SK-N-SH treated with all-trans-retinoic acid at 6 μM for 48 hours (cell line): Measurements from ENCODE around the gene UBA3.

ENCODE experiments used
- ATAC-seq: fragments of 200-7000 bp; cut with Tn5 transposase; 3 replicates; pipeline ENCODE4 v1.9.1; 2020; ENCODE audit warnings: mild to moderate bottlenecking, moderate library complexity
- ARNTL ChIP-seq: fragments of 450-650 bp; formaldehyde crosslinking; IDR thresholded peaks from 2 replicates; pipeline ENCODE4 v1.5.0; 2020; ENCODE audit warnings: low read depth, mild to moderate bottlenecking, moderate library complexity, borderline replicate concordance
- GLIS3 ChIP-seq: fragments of 250-450 bp; sonication (Bioruptor Pico); IDR thresholded peaks from 2 replicates; pipeline ENCODE4 v1.5.0; 2020; ENCODE audit warnings: mild to moderate bottlenecking, moderate library complexity
- ISL1 ChIP-seq: fragments of 250-450 bp; sonication (Bioruptor Pico); IDR thresholded peaks from 2 replicates; pipeline ENCODE4 v2.1.2; 2022; ENCODE audit warnings: mild to moderate bottlenecking, moderate library complexity
- OSR1 ChIP-seq: fragments of 250-450 bp; sonication (Bioruptor Pico); IDR thresholded peaks from 2 replicates; pipeline ENCODE4 v1.8.0; 2022; ENCODE audit warnings: moderate library complexity, mild to moderate bottlenecking, inconsistent platforms
- SNAI2 ChIP-seq: fragments of 250-450 bp; sonication (Bioruptor Pico); IDR thresholded peaks from 2 replicates; pipeline ENCODE4 v1.5.0; 2020; ENCODE audit warnings: mild to moderate bottlenecking, moderate library complexity
- TCF4 ChIP-seq: fragments of 250-450 bp; sonication (Bioruptor Pico); IDR thresholded peaks from 2 replicates; pipeline ENCODE4 v1.8.0; 2021; ENCODE audit warnings: mild to moderate bottlenecking, moderate library complexity, borderline replicate concordance
- ZFP3 ChIP-seq: fragments of 250-450 bp; sonication (Bioruptor Pico); IDR thresholded peaks from 2 replicates; pipeline ENCODE4 v1.5.0; 2020; ENCODE audit warnings: mild to moderate bottlenecking, moderate library complexity
- ZFP30 ChIP-seq: fragments of 450-650 bp; formaldehyde crosslinking; IDR thresholded peaks from 2 replicates; pipeline ENCODE4 v1.5.0; 2022; ENCODE audit warnings: mild to moderate bottlenecking, moderate library complexity
- ZNF565 ChIP-seq: fragments of 450-650 bp; formaldehyde crosslinking; conservative IDR thresholded peaks from 2 replicates; pipeline ENCODE4 v1.5.0; 2020; ENCODE audit warnings: low read depth, mild to moderate bottlenecking, moderate library complexity
- ZNF70 ChIP-seq: fragments of 450-650 bp; formaldehyde crosslinking; IDR thresholded peaks from 2 replicates; pipeline ENCODE4 v1.5.0; 2020; ENCODE audit warnings: mild to moderate bottlenecking, moderate library complexity
- ZNF8 ChIP-seq: fragments of 450-650 bp; formaldehyde crosslinking; IDR thresholded peaks from 2 replicates; pipeline ENCODE4 v1.5.0; 2020; ENCODE audit warnings: mild to moderate bottlenecking, moderate library complexity
- TF ChIP-seq, protein P1 (sequence below): fragments of 250-450 bp; sonication (Bioruptor Pico); IDR thresholded peaks from 2 replicates; pipeline ENCODE4 v1.5.0; 2020; ENCODE audit warnings: mild to moderate bottlenecking, moderate library complexity
- TF ChIP-seq, protein P2 (sequence below): fragments of 250-450 bp; sonication (Bioruptor Pico); IDR thresholded peaks from 2 replicates; pipeline ENCODE4 v1.8.0; 2020; ENCODE audit warnings: mild to moderate bottlenecking, moderate library complexity, borderline replicate concordance

Gene UBA3

DNA sequence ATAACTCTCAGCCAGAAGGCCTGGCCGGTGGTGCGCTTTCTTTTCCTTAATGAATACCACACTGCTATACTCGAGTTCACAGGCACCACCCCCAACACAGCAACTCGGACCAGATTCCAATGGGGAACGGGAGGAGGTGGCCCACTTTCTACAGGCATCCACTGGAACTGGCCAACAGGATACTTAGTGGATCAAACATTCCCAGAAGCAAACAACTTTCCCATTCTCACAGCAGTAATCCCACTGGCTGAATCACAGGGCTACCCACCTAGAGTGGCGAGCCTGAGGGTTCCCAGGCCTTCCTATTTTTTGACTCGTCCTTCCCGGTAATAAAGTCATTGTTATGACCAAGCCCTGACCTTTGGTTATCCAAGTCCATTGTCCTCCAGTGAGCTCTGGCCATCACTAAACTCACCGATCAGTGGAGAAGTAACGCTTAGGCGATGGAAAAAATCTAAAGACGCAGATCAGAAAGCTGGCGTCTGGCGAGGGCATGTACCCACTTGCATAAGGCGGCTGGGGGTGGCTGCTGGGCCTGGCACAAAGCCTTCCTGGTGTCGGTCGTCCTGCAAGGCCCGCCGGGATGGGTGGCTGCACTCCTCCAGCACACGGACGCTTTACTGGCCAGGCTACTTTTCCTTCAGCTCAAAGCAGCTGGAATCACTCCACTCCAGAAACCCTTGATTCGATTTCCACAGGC is 67.9 kb downstream of the UBA3 start (continued):
- TF ChIP-seq TCF4 (no peak), ZFP3 (CRISPR knock-in tag) (no peak), ZNF70 (CRISPR knock-in tag) (no peak)

- TF ChIP-seq ZFP30 (CRISPR knock-in tag), result no peak
- ATAC-seq, result no peak
Measured at GRCh38 chr3:69011096-69011730, 69.0 kb downstream of the UBA3 start.

DNA sequence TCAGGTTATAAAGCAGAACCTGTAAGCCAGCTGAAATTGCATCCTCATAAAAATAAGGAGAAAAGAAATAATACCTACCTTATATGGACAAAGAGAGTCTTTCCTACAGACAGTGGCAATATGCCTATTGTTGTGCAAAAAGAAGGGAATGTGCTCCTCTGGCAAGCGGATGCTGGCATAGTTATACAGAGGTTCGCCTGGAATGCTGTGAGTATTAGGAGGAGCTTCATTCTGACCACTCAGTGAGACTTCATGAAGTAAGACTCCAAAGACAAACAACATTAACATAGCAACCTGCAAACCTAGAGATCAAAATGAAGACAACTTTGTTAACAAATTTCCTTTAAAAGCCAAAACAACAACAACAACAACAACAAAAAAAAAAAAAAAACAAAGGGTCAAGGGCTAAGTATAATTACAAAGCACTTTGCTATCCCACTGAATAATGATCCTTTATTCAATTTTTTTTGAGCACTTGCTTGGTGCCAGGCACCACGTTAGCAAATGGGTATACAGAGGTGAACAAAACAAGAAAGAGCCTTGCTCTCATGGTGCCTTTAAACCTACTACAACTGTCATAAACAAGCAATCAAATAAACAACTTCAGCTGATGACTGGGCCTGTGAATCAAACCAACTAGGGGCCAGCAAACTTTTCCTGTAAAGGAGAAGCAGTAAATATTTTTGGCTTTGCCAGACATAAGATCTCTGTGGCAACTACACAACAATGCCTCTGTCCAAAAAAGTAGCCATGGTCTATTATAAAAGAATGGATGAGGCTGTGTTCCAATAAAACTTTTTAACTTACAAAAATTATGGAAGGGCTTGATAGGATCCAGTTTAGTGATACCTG is 70.4 kb downstream of the UBA3 start:
- ATAC-seq, result no peak
- TF ChIP-seq SNAI2 (CRISPR knock-in tag), result no peak
- no peak for TF ChIP-seq ZFP3 (CRISPR knock-in tag)
- TF ChIP-seq, protein P1, sequence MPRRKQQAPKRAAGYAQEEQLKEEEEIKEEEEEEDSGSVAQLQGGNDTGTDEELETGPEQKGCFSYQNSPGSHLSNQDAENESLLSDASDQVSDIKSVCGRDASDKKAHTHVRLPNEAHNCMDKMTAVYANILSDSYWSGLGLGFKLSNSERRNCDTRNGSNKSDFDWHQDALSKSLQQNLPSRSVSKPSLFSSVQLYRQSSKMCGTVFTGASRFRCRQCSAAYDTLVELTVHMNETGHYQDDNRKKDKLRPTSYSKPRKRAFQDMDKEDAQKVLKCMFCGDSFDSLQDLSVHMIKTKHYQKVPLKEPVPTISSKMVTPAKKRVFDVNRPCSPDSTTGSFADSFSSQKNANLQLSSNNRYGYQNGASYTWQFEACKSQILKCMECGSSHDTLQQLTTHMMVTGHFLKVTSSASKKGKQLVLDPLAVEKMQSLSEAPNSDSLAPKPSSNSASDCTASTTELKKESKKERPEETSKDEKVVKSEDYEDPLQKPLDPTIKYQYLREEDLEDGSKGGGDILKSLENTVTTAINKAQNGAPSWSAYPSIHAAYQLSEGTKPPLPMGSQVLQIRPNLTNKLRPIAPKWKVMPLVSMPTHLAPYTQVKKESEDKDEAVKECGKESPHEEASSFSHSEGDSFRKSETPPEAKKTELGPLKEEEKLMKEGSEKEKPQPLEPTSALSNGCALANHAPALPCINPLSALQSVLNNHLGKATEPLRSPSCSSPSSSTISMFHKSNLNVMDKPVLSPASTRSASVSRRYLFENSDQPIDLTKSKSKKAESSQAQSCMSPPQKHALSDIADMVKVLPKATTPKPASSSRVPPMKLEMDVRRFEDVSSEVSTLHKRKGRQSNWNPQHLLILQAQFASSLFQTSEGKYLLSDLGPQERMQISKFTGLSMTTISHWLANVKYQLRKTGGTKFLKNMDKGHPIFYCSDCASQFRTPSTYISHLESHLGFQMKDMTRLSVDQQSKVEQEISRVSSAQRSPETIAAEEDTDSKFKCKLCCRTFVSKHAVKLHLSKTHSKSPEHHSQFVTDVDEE (CRISPR knock-in tag), result no peak
- no peak for TF ChIP-seq ARNTL
- no peak for TF ChIP-seq ZFP30 (CRISPR knock-in tag)
- TF ChIP-seq OSR1, result no peak
- no peak for TF ChIP-seq ISL1 (CRISPR knock-in tag)
- TF ChIP-seq ZNF8, result no peak
- TF ChIP-seq, protein P2, sequence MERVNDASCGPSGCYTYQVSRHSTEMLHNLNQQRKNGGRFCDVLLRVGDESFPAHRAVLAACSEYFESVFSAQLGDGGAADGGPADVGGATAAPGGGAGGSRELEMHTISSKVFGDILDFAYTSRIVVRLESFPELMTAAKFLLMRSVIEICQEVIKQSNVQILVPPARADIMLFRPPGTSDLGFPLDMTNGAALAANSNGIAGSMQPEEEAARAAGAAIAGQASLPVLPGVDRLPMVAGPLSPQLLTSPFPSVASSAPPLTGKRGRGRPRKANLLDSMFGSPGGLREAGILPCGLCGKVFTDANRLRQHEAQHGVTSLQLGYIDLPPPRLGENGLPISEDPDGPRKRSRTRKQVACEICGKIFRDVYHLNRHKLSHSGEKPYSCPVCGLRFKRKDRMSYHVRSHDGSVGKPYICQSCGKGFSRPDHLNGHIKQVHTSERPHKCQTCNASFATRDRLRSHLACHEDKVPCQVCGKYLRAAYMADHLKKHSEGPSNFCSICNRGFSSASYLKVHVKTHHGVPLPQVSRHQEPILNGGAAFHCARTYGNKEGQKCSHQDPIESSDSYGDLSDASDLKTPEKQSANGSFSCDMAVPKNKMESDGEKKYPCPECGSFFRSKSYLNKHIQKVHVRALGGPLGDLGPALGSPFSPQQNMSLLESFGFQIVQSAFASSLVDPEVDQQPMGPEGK (CRISPR knock-in tag), result no peak
- no peak for TF ChIP-seq ZNF565
- TF ChIP-seq, all 23 proteins: peak for 0

DNA sequence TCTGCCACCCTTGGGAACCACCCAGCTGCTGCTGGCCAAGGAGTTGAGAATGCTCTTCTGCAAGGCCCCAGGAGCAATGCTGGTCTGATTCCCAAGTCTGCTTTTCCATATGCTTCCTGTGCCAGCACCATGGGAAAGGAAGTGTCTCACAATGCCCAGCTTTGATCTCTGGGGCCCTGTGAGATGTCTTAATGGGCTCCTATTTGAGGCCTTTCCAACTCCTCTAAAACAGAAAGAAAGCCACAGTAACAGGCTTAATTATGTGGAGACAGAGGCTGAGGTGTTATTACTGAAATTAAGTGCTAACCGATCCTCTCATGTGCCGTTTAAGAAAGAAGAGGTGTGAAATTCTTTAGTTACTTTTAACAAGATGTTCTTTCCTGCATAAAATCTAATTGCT is 71.2 kb downstream of the UBA3 start:
- no peak for ATAC-seq
- TF ChIP-seq ZFP3 (CRISPR knock-in tag), result no peak

- no peak for ATAC-seq
- TF ChIP-seq GLIS3 (no peak), ZFP3 (CRISPR knock-in tag) (no peak), ARNTL (no peak)
- TF ChIP-seq, protein P1 (CRISPR knock-in tag), result no peak
- TF ChIP-seq, protein P2 (CRISPR knock-in tag), result no peak
- TF ChIP-seq, all 23 proteins: peak for 0
Measured at GRCh38 chr3:69005791-69006482, 74.2 kb downstream of the UBA3 start.
